MM.1S (cell line): ENCODE data around the gene COA3.

Source experiments
- DNase-seq: peaks from one replicate; pipeline ENCODE4 v3.0.0-alpha.2; 2015
- H2AFZ ChIP-seq: fragments of 300-600 bp; sonication (generic); 2 replicates; pipeline ENCODE4 v1.6.0; 2016; ENCODE audit warnings: antibody characterized with exemption, low read length
- H3F3A ChIP-seq: fragments of 300-600 bp; sonication (generic); 2 replicates; pipeline ENCODE4 v1.6.1; 2016; ENCODE audit warnings: mild to moderate bottlenecking, antibody characterized with exemption, low read length, moderate library complexity, mixed read lengths; ENCODE audit not compliant: insufficient read depth
- H3K27ac ChIP-seq: fragments of 300-600 bp; sonication (generic); 2 replicates; pipeline ENCODE4 v1.5.1; 2016; ENCODE audit warnings: mild to moderate bottlenecking, low read length
- H3K27me3 ChIP-seq: fragments of 300-600 bp; sonication (generic); replicated peaks from 2 replicates; pipeline ENCODE4 v1.6.0; 2016; ENCODE audit warnings: low read length; ENCODE audit not compliant: insufficient read depth
- H3K36me3 ChIP-seq: fragments of 300-600 bp; sonication (generic); replicated peaks from 2 replicates; pipeline ENCODE4 v1.6.1; 2016; ENCODE audit warnings: mild to moderate bottlenecking, low read length, mixed read lengths; ENCODE audit not compliant: insufficient read depth
- H3K4me1 ChIP-seq: fragments of 300-600 bp; sonication (generic); 2 replicates; pipeline ENCODE4 v1.6.1; 2016; ENCODE audit warnings: low read length, mixed read lengths
- H3K4me2 ChIP-seq: fragments of 300-600 bp; sonication (generic); 2 replicates; pipeline ENCODE4 v1.6.0; 2016; ENCODE audit warnings: low read depth, low read length
- H3K4me3 ChIP-seq: fragments of 300-600 bp; sonication (generic); 2 replicates; pipeline ENCODE4 v1.5.1; 2016; ENCODE audit warnings: low read length, mixed read lengths
- H3K79me2 ChIP-seq: fragments of 300-600 bp; sonication (generic); 2 replicates; pipeline ENCODE4 v1.6.1; 2016; ENCODE audit warnings: mixed run types, low read length, mixed read lengths
- H3K9ac ChIP-seq: fragments of 300-600 bp; sonication (generic); 2 replicates; pipeline ENCODE4 v1.6.1; 2016; ENCODE audit warnings: low read length, mixed read lengths
- H3K9me2 ChIP-seq: fragments of 300-600 bp; sonication (generic); replicated peaks from 2 replicates; pipeline ENCODE4 v1.6.1; 2016; ENCODE audit warnings: mild to moderate bottlenecking, low read length, mixed read lengths; ENCODE audit not compliant: insufficient read depth
- H3K9me3 ChIP-seq: fragments of 300-600 bp; sonication (generic); replicated peaks from 2 replicates; pipeline ENCODE4 v1.6.1; 2016; ENCODE audit warnings: mild to moderate bottlenecking, low read length, mixed read lengths; ENCODE audit not compliant: insufficient read depth
- H4K20me1 ChIP-seq: fragments of 300-600 bp; sonication (generic); 2 replicates; pipeline ENCODE4 v1.6.1; 2016; ENCODE audit warnings: mild to moderate bottlenecking, low read length, moderate library complexity, mixed read lengths; ENCODE audit not compliant: insufficient read depth
- EZH2 ChIP-seq: fragments of 300-600 bp; sonication (generic); optimal IDR thresholded peaks from 2 replicates; pipeline ENCODE3; 2017; ENCODE audit warnings: low read depth, mild to moderate bottlenecking, antibody characterized with exemption, low read length, mixed read lengths
- EZH2phosphoT487 ChIP-seq: fragments of 300-600 bp; sonication (generic); IDR thresholded peaks from 2 replicates; pipeline ENCODE4 v1.6.1; 2018; ENCODE audit warnings: antibody characterized with exemption, low read length
- TF ChIP-seq, protein P1 (sequence below): fragments of 300-600 bp; sonication (generic); IDR thresholded peaks from 2 replicates; pipeline ENCODE4 v1.5.1; 2016; ENCODE audit warnings: antibody characterized with exemption, low read length, mixed read lengths

Gene COA3

DNA sequence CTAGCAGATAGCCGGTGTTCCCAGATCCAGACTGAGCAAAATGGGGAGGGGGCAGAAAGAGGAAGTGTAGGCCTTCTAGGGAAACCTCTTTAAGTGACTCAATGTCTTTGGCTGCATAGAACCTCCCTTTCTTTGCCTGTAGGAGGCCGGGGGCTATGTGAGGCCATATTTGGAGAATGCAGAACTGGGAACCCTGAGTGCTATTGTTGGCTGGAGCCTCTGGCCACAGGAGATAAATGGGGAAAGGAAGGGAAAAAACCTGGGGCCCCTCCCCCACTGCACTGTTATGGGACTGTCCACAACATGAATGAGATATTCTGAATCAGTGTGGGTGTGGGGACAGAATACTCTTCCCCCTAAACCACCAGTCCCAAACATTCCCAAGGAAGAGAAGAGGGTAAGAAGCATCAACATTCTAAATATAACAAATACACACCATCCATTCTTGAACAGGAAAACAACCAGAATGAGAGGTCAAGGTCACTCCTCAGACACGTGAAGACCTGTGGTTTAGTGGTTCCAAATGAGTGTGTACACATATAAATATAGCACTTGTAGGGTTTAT, 22.9 kb downstream of the COA3 start:
- Histone ChIP-seq H3F3A (no peaks in the 10 kb centered on the region), H3K4me3 (no peak overlapping the region), H2AFZ (no peak overlapping the region), H3K9ac (no peak overlapping the region), H4K20me1 (no peaks in the 10 kb centered on the region), H3K9me2 (no peaks in the 10 kb centered on the region), H3K36me3 (no peaks in the 10 kb centered on the region), H3K9me3 (no peaks in the 10 kb centered on the region), H3K27me3 (no peaks in the 10 kb centered on the region), H3K4me1 (peaks cover 21% of the 10 kb centered on the region), H3K4me2 (peak overlapping the region; percentile 27; the same call in 1 of the 2 replicates), H3K79me2 (peaks cover 16% of the 10 kb centered on the region), H3K27ac (peak overlapping the region; percentile 10; the same call in 1 of the 2 replicates)
- no peak for TF ChIP-seq EZH2
- TF ChIP-seq, protein P1, sequence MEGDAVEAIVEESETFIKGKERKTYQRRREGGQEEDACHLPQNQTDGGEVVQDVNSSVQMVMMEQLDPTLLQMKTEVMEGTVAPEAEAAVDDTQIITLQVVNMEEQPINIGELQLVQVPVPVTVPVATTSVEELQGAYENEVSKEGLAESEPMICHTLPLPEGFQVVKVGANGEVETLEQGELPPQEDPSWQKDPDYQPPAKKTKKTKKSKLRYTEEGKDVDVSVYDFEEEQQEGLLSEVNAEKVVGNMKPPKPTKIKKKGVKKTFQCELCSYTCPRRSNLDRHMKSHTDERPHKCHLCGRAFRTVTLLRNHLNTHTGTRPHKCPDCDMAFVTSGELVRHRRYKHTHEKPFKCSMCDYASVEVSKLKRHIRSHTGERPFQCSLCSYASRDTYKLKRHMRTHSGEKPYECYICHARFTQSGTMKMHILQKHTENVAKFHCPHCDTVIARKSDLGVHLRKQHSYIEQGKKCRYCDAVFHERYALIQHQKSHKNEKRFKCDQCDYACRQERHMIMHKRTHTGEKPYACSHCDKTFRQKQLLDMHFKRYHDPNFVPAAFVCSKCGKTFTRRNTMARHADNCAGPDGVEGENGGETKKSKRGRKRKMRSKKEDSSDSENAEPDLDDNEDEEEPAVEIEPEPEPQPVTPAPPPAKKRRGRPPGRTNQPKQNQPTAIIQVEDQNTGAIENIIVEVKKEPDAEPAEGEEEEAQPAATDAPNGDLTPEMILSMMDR = no peak
- TF ChIP-seq EZH2phosphoT487 = no peak
- peak; percentile 7 for DNase-seq

DNA sequence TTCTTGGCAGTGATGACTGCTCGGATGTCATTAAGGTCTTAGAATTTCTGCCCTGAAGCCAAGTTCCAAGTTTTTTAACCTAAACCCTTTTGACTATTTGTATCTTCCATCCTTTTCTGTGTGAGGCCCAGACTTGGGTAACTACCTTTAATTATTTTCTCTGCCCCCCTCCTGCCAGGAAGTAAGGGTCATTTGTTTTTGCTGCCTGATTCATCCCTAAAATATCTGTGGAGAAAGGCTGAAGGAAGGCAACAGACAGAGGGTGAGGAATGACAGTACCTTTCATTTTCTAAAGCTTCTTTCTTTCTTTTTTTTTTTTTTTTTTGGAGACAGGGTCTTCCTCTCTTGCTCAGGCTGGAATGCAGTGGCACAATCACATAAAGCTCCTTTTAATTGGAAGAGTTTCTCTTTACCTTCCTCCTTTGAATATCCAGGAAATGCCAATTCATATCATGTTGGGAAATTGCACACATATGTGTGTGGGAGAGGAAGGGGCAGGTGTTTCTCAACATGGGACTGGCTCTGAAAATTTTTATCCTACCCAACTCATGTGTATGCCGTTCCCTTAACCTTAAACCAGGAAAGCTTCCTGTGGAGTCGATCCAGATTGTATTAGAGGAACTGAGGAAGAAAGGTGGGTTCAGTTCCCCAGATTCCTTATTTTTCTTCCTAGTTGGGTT, 24.3 kb downstream of the COA3 start:
- DNase-seq = no peak
- Histone ChIP-seq H3K36me3 (no peaks in the 10 kb centered on the region), H2AFZ (peak overlapping the region; percentile 99), H3K79me2 (peaks cover 16% of the 10 kb centered on the region), H3K27ac (no peak overlapping the region; the same call in 1 of the 2 replicates), H3K4me1 (peaks cover 21% of the 10 kb centered on the region), H3K27me3 (no peaks in the 10 kb centered on the region), H3F3A (no peaks in the 10 kb centered on the region), H3K9me3 (no peaks in the 10 kb centered on the region), H3K4me2 (peak overlapping the region; percentile 88), H3K9me2 (no peaks in the 10 kb centered on the region), H3K4me3 (peak overlapping the region; percentile 87), H3K9ac (peak overlapping the region; percentile 86; the same call in 1 of the 2 replicates), H4K20me1 (no peaks in the 10 kb centered on the region)
- TF ChIP-seq EZH2phosphoT487 (no peak), EZH2 (no peak)
- TF ChIP-seq, protein P1 = no peak

DNA sequence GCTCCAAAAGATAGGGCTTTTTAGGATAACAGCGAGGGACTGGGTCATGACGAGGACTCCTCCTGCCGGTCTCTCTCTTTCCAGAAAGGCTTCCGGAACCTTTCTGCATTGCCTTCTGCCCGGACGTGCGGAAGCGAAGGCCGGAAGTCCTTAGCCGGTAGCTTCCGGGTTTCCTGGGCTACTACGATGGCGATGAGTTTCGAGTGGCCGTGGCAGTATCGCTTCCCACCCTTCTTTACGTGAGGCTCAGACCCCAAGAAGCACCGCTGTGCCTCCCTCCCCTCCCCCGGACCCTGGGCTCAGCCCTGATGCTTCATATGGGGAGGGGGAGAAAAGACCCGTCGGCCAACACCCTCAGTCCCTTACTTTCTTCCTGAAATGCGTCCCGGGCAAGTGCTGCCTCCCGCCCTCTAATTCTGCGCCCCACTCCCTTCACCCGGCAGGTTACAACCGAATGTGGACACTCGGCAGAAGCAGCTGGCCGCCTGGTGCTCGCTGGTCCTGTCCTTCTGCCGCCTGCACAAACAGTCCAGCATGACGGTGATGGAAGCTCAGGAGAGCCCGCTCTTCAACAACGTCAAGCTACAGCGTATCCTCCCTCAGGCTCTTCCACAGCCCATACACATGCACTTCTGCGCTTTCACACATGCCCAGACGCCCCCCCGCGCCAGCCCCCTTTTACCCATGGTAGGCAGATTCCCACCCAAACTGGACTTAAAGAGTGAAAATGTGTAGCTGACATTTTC, 25.0 kb downstream of the COA3 start, which contains the start of gene VPS25:
TSS of gene VPS25 (plus strand) at position 160 of the 746 bp plus-strand sequence. CDS start at position 187, 27 bp downstream.
- Histone ChIP-seq H3K36me3 (no peaks in the 10 kb centered on the region), H3K4me1 (peaks cover 21% of the 10 kb centered on the region), H3K9ac (peak within 1 kb of the TSS; percentile 86), H3K9me2 (no peaks in the 10 kb centered on the region), H3F3A (no peaks in the 10 kb centered on the region), H2AFZ (peak within 1 kb of the TSS; percentile 99), H3K4me3 (peak within 1 kb of the TSS; percentile 87), H4K20me1 (no peaks in the 10 kb centered on the region), H3K79me2 (peaks cover 16% of the 10 kb centered on the region), H3K27ac (peak within 1 kb of the TSS; percentile 8; the same call in 1 of the 2 replicates), H3K27me3 (no peaks in the 10 kb centered on the region), H3K9me3 (no peaks in the 10 kb centered on the region), H3K4me2 (peak within 1 kb of the TSS; percentile 88)
- DNase-seq = peak; percentile 85
- TF ChIP-seq EZH2 = no peak
- TF ChIP-seq, protein P1 = no peak
- no peak for TF ChIP-seq EZH2phosphoT487
